Measurements from ENCODE around the gene IFT88. TPM values are rescaled to one million over a fixed set of nuclear protein-coding genes. Genes with fewer than 3 reads are reported as not detected.

IFT88 gene
- polyA plus RNA-seq, 1 of the 3 experiments (the other 2 are of a cell fraction): 6.2 TPM

GRCh38 chr13:20738616-20739015 is 171.7 kb downstream of the IFT88 start:
- Histone ChIP-seq H3K9ac (no peak overlapping the region), H2AFZ (ENCODE audit: low read depth) (no peak overlapping the region), H3K4me3 (ENCODE audit: low read depth in 2 of 2, low read length in 1 of 2) (no peak overlapping the region), H3K79me2 (ENCODE audit: insufficient read depth) (no peaks in the 10 kb centered on the region), H3K9me2 (no peaks in the 10 kb centered on the region), H3K4me1 (ENCODE audit: control insufficient read depth in 1 of 2, insufficient read depth in 2 of 2, low read depth in 1 of 2, low read length in 1 of 2) (no peaks in the 10 kb centered on the region), H3K9me3 (no peaks in the 10 kb centered on the region), H4K20me1 (ENCODE audit: insufficient read depth) (no peaks in the 10 kb centered on the region), H3K4me2 (no peak overlapping the region), H3K27ac (ENCODE audit: low read depth in 2 of 2, low read length in 1 of 2) (no peak overlapping the region), H3K27me3 (ENCODE audit: insufficient read depth) (no peaks in the 10 kb centered on the region), H3K36me3 (replicated peaks in 1 of 2; ENCODE audit: control insufficient read depth in 1 of 2, insufficient read depth in 2 of 2, low read length in 1 of 2) (no peaks in the 10 kb centered on the region), H3F3A (replicated peaks; ENCODE audit: insufficient read depth) (no peaks in the 10 kb centered on the region)
- ChIA-PET POLR2A (no interaction called here), CTCF (no interaction called here)
- TF ChIP-seq GABPA (IDR thresholded peaks at IDR 0.05; ENCODE audit: low read depth) (no peak), SIN3A (IDR thresholded peaks at IDR 0.05; ENCODE audit: borderline replicate concordance, low read depth, low read length) (no peak)
- WGBS (ENCODE audit: low lambda C conversion rate): 89% methylated on average over 6 of the region's 6 CpGs
- no peak for DNase-seq

GRCh38 chr13:20740021-20740420 is 173.1 kb downstream of the IFT88 start:
- Histone ChIP-seq H3K9me2 (no peaks in the 10 kb centered on the region), H3K36me3 (replicated peaks in 1 of 2; ENCODE audit: control insufficient read depth in 1 of 2, insufficient read depth in 2 of 2, low read length in 1 of 2) (no peaks in the 10 kb centered on the region), H3K4me3 (ENCODE audit: low read depth in 2 of 2, low read length in 1 of 2) (no peak overlapping the region), H3K27me3 (ENCODE audit: insufficient read depth) (no peaks in the 10 kb centered on the region), H3K9ac (no peak overlapping the region), H3K4me2 (no peak overlapping the region), H4K20me1 (ENCODE audit: insufficient read depth) (no peaks in the 10 kb centered on the region), H3K9me3 (no peaks in the 10 kb centered on the region), H2AFZ (ENCODE audit: low read depth) (no peak overlapping the region), H3F3A (replicated peaks; ENCODE audit: insufficient read depth) (no peaks in the 10 kb centered on the region), H3K27ac (ENCODE audit: low read depth in 2 of 2, low read length in 1 of 2) (no peak overlapping the region), H3K4me1 (ENCODE audit: control insufficient read depth in 1 of 2, insufficient read depth in 2 of 2, low read depth in 1 of 2, low read length in 1 of 2) (no peaks in the 10 kb centered on the region), H3K79me2 (ENCODE audit: insufficient read depth) (no peaks in the 10 kb centered on the region)
- POLR2A ChIA-PET: interaction anchor here (0.7 kb wide), 1 partner anchor 9 kb away, joined by 3 read pairs; no protein-coding TSS in a partner anchor
- TF ChIP-seq TCF12 (IDR thresholded peaks at IDR 0.05): no peak
- no peak for TF ChIP-seq USF2 (IDR thresholded peaks at IDR 0.05; ENCODE audit: borderline replicate concordance, low read depth, low read length)
- TF ChIP-seq TEAD4 (IDR thresholded peaks at IDR 0.05; ENCODE audit: borderline replicate concordance, insufficient read depth): no peak
- TF ChIP-seq TAF1 (IDR thresholded peaks at IDR 0.05; ENCODE audit: borderline replicate concordance, low read depth, low read length): no peak
- TF ChIP-seq RFX5 (IDR thresholded peaks at IDR 0.05; ENCODE audit: low read length): no peak
- no peak for TF ChIP-seq MXI1 (IDR thresholded peaks at IDR 0.05; ENCODE audit: low read depth, low read length)
- TF ChIP-seq FOSL2 (IDR thresholded peaks at IDR 0.05; ENCODE audit: borderline replicate concordance, low read depth): no peak
- no peak for TF ChIP-seq FOXM1 (IDR thresholded peaks at IDR 0.05; ENCODE audit: low read depth)
- TF ChIP-seq FOXJ3 (CRISPR knock-in tag; IDR thresholded peaks at IDR 0.05): no peak
- no peak for TF ChIP-seq RAD21 (IDR thresholded peaks at IDR 0.05; ENCODE audit: low read length)
- TF ChIP-seq SMC3 (IDR thresholded peaks at IDR 0.05; ENCODE audit: low read depth, low read length): no peak
- no peak for TF ChIP-seq CHD2 (IDR thresholded peaks at IDR 0.05; ENCODE audit: low read length, partially characterized antibody)
- no peak for TF ChIP-seq SIN3A (IDR thresholded peaks at IDR 0.05; ENCODE audit: borderline replicate concordance, low read depth, low read length)
- TF ChIP-seq NFIC (IDR thresholded peaks at IDR 0.05; ENCODE audit: borderline replicate concordance): no peak
- no peak for TF ChIP-seq REST (IDR thresholded peaks at IDR 0.05; ENCODE audit: low read depth, low read length)
- TF ChIP-seq GABPA (IDR thresholded peaks at IDR 0.05; ENCODE audit: low read depth): no peak
- TF ChIP-seq JUND (IDR thresholded peaks at IDR 0.05): no peak
- WGBS (ENCODE audit: low lambda C conversion rate): 97% methylated on average over 10 of the region's 22 CpGs
- CTCF ChIA-PET: interaction anchor here (0.7 to 1.0 kb wide), 2 partner anchors 25 to 28 kb away, joined by 3 read pairs; no protein-coding TSS in a partner anchor
- DNase-seq: no peak
